Coronary artery (tissue), 2 donors: ENCODE data around the gene FBXO34.

Experiments used
- DNase-seq: peaks from one replicate; pipeline ENCODE4 v3.0.0-alpha.2; 2017; ENCODE audit warnings: low spot score
- H3K27ac ChIP-seq, 2 donors: fragments of 200-600 bp; sonication (generic); one replicate each; pipeline ENCODE4 v1.5.1; 2016 to 2019
- H3K4me3 ChIP-seq: fragments of 200-600 bp; sonication (generic); 2 replicates; pipeline ENCODE4 v1.5.1; 2016; ENCODE audit warnings: mild to moderate bottlenecking, moderate library complexity
- TF ChIP-seq, protein P1 (sequence below): fragments of 200-600 bp; sonication (generic); IDR thresholded peaks from one replicate; pipeline ENCODE4 v1.5.1; 2019; ENCODE audit warnings: antibody characterized with exemption

Gene FBXO34

DNA sequence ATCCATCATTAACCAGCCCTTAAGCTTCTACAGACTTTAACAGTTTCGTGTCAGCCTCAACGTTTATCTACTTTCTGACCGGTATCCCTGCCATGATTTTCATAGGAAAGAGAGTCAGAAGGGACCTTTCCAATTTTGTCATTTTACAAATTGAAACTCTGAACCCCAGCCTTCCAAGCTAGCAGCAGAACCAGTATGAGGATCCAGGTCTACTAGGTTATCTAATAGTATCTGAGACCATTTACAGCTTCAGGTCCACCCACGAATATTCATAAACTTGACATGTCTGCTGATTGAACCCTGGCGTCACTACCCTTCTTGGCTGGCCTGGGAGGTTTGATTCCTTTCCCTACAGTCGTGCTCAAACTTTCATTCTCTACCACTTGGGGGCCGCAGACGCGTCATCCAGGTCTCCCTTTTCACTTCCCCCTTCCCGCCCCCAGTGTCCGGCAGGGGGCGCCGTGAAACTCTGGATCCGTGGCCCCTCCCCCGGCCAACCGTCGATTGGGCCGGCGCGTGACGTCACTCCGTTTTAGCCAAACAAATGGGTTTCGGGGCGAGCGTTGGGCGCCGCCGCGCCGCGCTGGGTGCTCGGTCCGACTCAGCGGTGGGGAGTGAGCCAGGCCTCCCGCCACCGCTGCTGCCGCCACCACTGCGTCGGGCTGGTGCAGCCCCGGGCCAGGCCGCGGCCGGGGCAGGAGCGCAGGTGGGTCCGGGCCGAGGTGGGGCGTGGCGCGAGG, at the start of gene FBXO34:
TSS of gene FBXO34 (plus strand) at position 590 of the 740 bp plus-strand sequence. CDS start 78,970 bp downstream, outside the sequence.
- Histone ChIP-seq H3K27ac (peak within 1 kb of the TSS; percentile 91 to 95), H3K4me3 (peak within 1 kb of the TSS; percentile 88)
- TF ChIP-seq, protein P1, sequence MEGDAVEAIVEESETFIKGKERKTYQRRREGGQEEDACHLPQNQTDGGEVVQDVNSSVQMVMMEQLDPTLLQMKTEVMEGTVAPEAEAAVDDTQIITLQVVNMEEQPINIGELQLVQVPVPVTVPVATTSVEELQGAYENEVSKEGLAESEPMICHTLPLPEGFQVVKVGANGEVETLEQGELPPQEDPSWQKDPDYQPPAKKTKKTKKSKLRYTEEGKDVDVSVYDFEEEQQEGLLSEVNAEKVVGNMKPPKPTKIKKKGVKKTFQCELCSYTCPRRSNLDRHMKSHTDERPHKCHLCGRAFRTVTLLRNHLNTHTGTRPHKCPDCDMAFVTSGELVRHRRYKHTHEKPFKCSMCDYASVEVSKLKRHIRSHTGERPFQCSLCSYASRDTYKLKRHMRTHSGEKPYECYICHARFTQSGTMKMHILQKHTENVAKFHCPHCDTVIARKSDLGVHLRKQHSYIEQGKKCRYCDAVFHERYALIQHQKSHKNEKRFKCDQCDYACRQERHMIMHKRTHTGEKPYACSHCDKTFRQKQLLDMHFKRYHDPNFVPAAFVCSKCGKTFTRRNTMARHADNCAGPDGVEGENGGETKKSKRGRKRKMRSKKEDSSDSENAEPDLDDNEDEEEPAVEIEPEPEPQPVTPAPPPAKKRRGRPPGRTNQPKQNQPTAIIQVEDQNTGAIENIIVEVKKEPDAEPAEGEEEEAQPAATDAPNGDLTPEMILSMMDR: peak; percentile 98
- peak; percentile 98 for DNase-seq

GRCh38 chr14:55221968-55222367, 49.3 kb upstream of the FBXO34 start:
- TF ChIP-seq, protein P1: no peak
- no peak for DNase-seq

GRCh38 chr14:55223364-55223763, 47.9 kb upstream of the FBXO34 start:
- no peak for DNase-seq
- H3K4me3 ChIP-seq: no peak overlapping the region
- TF ChIP-seq, protein P1: no peak
- H3K27ac ChIP-seq: no peak overlapping the region

More at GRCh38 chr14:55221968-55222367, 49.3 kb upstream of the FBXO34 start:
- Histone ChIP-seq H3K27ac (no peak overlapping the region), H3K4me3 (no peak overlapping the region)

DNA sequence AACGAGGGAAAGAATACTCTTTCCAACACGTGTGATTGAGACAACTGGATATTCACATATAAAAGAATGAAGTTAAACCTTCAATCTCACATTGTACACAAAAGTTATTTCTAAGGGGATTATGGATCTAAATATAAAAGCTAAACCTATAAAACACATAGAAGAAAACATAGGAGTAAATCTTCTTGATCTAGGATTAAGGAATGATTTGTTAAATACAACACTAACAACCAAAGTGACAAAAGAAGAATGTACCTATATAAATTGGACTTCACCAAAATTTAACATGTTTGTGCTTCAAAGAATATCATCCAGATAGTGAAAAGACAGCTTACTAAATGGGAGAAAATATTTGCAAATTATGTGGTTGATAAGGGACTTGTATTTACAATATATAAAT, 43.0 kb upstream of the FBXO34 start:
- Histone ChIP-seq H3K4me3 (no peak overlapping the region), H3K27ac (no peak overlapping the region)
- no peak for DNase-seq
- TF ChIP-seq, protein P1: no peak

- TF ChIP-seq, protein P1: no peak
- H3K4me3 ChIP-seq: no peak overlapping the region
- DNase-seq: no peak
- no peak overlapping the region for H3K27ac ChIP-seq
Observed at GRCh38 chr14:55233591-55233990, 37.6 kb upstream of the FBXO34 start.

GRCh38 chr14:55238019-55238680, 33.1 kb upstream of the FBXO34 start:
- no peak overlapping the region for H3K4me3 ChIP-seq
- H3K27ac ChIP-seq: no peak overlapping the region
- TF ChIP-seq, protein P1: no peak
- no peak for DNase-seq
